GM12878 (cell line): Measurements from ENCODE around the gene SPATA25. TPM values are rescaled to one million over a fixed set of nuclear protein-coding genes. Genes with fewer than 3 reads are reported as not detected.
A peak's percentile ranks its signal among the peaks of the same experiment; 100 is the strongest.

Experiments used
- ATAC-seq: fragments of 200-7000 bp; cut with Tn5 transposase; 3 replicates; pipeline ENCODE4 v1.9.1; 2020; ENCODE audit warnings: mild to moderate bottlenecking, moderate library complexity
- BruUV-seq: library from RNA; stranded (reverse); fragments of 400-500 nt; replicated peaks from 2 replicates; lab custom pipeline; 2021; lab: Mats Ljungman, UMichigan
- CTCF ChIA-PET: fragments of 300-600 bp; sonication (Branson Sonifier 250); formaldehyde crosslinking; extraction: SDS; loops from one replicate; lab custom pipeline; 2021; ENCODE audit warnings: inconsistent platforms; lab: Yijun Ruan, JAX
- POLR2A ChIA-PET: fragments of 350-600 bp; formaldehyde crosslinking; extraction: SDS; loops from one replicate; lab custom pipeline; 2021; ENCODE audit warnings: inconsistent platforms; lab: Charles Lee
- RAD21 ChIA-PET: fragments of 300-600 bp; sonication (Branson Sonifier 250); formaldehyde crosslinking; loops from one replicate; lab custom pipeline; 2023; ENCODE audit warnings: antibody characterized with exemption; ENCODE audit not compliant: unreplicated experiment; lab: Charles Lee
- SMC1A ChIA-PET: fragments of 300-600 bp; sonication (Branson Sonifier 250); formaldehyde crosslinking; loops from one replicate; lab custom pipeline; 2023; ENCODE audit not compliant: unreplicated experiment, uncharacterized antibody; lab: Charles Lee
- DNase-seq: peaks from one replicate; pipeline ENCODE4 v3.0.0-alpha.2; 2011; ENCODE audit warnings: low read depth, low spot score
- FAIRE-seq: peaks from 3 replicates; lab custom pipeline; 2011; peaks lifted over from hg19 to GRCh38; lab: Jason Lieb, UNC
- H2AFZ ChIP-seq: 2 replicates; pipeline ENCODE4 v1.6.0; 2011; ENCODE audit warnings: low read depth, low read length, control low read depth; ENCODE audit not compliant: control insufficient read depth
- H3K27ac ChIP-seq: 2 replicates; pipeline ENCODE4 v1.5.1; 2011; ENCODE audit warnings: control low read depth; ENCODE audit not compliant: control insufficient read depth, insufficient read depth
- H3K27me3 ChIP-seq, 2 experiments: replicated peaks in 1 of 2; 2 replicates each; pipeline versions ENCODE4 v1.6.0 to v1.6.1; 2011; ENCODE audit warnings: low read length in 1 of 2; ENCODE audit not compliant: control insufficient read depth in 2 of 2, insufficient read depth in 2 of 2
- H3K36me3 ChIP-seq, 2 experiments: 2 replicates each; pipeline ENCODE4 v1.5.1; 2011; ENCODE audit warnings: low read length in 1 of 2; ENCODE audit not compliant: control insufficient read depth in 2 of 2, insufficient read depth in 2 of 2
- H3K4me1 ChIP-seq: 2 replicates; pipeline ENCODE4 v1.6.1; 2011; ENCODE audit warnings: mild to moderate bottlenecking, low read length, moderate library complexity, mixed read lengths; ENCODE audit not compliant: control insufficient read depth, insufficient read depth
- H3K4me2 ChIP-seq: 2 replicates; pipeline ENCODE4 v1.6.0; 2011; ENCODE audit warnings: control low read depth; ENCODE audit not compliant: control insufficient read depth, insufficient read depth
- H3K4me3 ChIP-seq: fragments of 200-600 bp; sonication (generic); 2 replicates; pipeline ENCODE4 v1.5.1; 2016
- H3K79me2 ChIP-seq: 2 replicates; pipeline ENCODE4 v1.6.0; 2011; ENCODE audit warnings: low read length; ENCODE audit not compliant: control insufficient read depth, insufficient read depth
- H3K9ac ChIP-seq: 2 replicates; pipeline ENCODE4 v1.8.0; 2011; ENCODE audit warnings: low read length, control low read depth, mixed read lengths; ENCODE audit not compliant: control insufficient read depth, insufficient read depth
- H3K9me3 ChIP-seq: replicated peaks from 3 replicates; pipeline ENCODE4 v1.5.1; 2011; ENCODE audit warnings: mild to moderate bottlenecking, low read length; ENCODE audit not compliant: control insufficient read depth, insufficient read depth
- H4K20me1 ChIP-seq: 2 replicates; pipeline ENCODE4 v1.6.0; 2011; ENCODE audit not compliant: control insufficient read depth, insufficient read depth
- BACH1 ChIP-seq: fragments of 450-650 bp; IDR thresholded peaks from 2 replicates; pipeline ENCODE4 v1.6.1; 2017; ENCODE audit warnings: mild to moderate bottlenecking, borderline replicate concordance
- ESRRA ChIP-seq: IDR thresholded peaks from 2 replicates; pipeline ENCODE4 v1.6.1; 2012; ENCODE audit warnings: mild to moderate bottlenecking, low read length, improper control_type of control experiment
- FOXM1 ChIP-seq: IDR thresholded peaks from 2 replicates; pipeline ENCODE4 v1.6.1; 2012; ENCODE audit warnings: low read depth, mild to moderate bottlenecking, inconsistent platforms, low read length, moderate library complexity
- NBN ChIP-seq: fragments of 450-650 bp; IDR thresholded peaks from 2 replicates; pipeline ENCODE4 v1.6.1; 2016
- POLR2A ChIP-seq: IDR thresholded peaks from 2 replicates; pipeline ENCODE4 v1.6.1; 2011; ENCODE audit warnings: low read depth, mild to moderate bottlenecking, low read length
- POLR2AphosphoS2 ChIP-seq: IDR thresholded peaks from 2 replicates; pipeline ENCODE4 v1.6.1; 2011; ENCODE audit warnings: low read depth, mild to moderate bottlenecking, low read length, improper control_type of control experiment, moderate library complexity
- RCOR1 ChIP-seq: conservative IDR thresholded peaks from 2 replicates; pipeline ENCODE4 v1.6.1; 2012; ENCODE audit warnings: low read depth, low read length, improper control_type of control experiment
- STAT1 ChIP-seq: fragments of 450-650 bp; conservative IDR thresholded peaks from 2 replicates; pipeline ENCODE4 v1.6.1; 2014; ENCODE audit warnings: antibody characterized with exemption, mild to moderate bottlenecking
- STAT3 ChIP-seq: IDR thresholded peaks from 2 replicates; pipeline ENCODE4 v1.6.1; 2011; ENCODE audit warnings: low read depth, low read length, improper control_type of control experiment
- WGBS: methylation state at CpG from one replicate; pipeline ENCODE4 v1.1.6; 2016; ENCODE audit warnings: low lambda C conversion rate; ENCODE audit not compliant: insufficient replicate concordance, insufficient coverage; ENCODE audit errors: missing lambda C conversion rate; 5-methylcytosine and 5-hydroxymethylcytosine counted together
- in situ Hi-C: fragments of 300-500 bp; cut with MboI; formaldehyde crosslinking; loops from 9 replicates; pipeline ENCODE4 v1.14.3; 2018; ENCODE audit warnings: mixed read lengths
- intact Hi-C: fragments of 100-400 bp; cut with micrococcal nuclease; formaldehyde crosslinking; loops from one replicate; pipeline ENCODE4 v1.14.2; 2022; ENCODE audit not compliant: unreplicated experiment
- polyA plus RNA-seq, 11 experiments: library from polyadenylated mRNA; depleted of rRNA in 4 of 11; unstranded in 6 of 11; stranded (reverse) in 5 of 11; fragments of >200 nt; fragmentation: Nextera tagmentation in 4 of 11; fragmentation: Illumina TruSeq in 1 of 11; extraction: Ambion mirVana in 4 of 11; extraction: Trizol in 1 of 11; gene quantifications; 1 replicate in 1 of 11; 2 replicates in 10 of 11; pipeline versions ENCODE4 v1.2.1 to v1.2.3, GENCODE V29; 2011 to 2016; ENCODE audit warnings: inconsistent platforms in 2 of 11, missing spikeins in 2 of 11, low read depth in 1 of 11
- total RNA-seq, 4 experiments: library from RNA; depleted of rRNA in 3 of 4; stranded (reverse); fragments of >200 nt in 3 of 4; fragmentation: Illumina TruSeq in 1 of 4; extraction: Trizol in 1 of 4; gene quantifications; 2 replicates each; pipeline versions ENCODE4 v1.2.1 to v1.2.3, GENCODE V29; 2013 to 2021
- TF ChIP-seq, protein P1 (sequence below): IDR thresholded peaks from 2 replicates; pipeline ENCODE4 v1.6.1; 2012; ENCODE audit warnings: improper control_type of control experiment, low read depth, low read length; ENCODE audit not compliant: insufficient replicate concordance
- TF ChIP-seq, protein P2 (sequence below): fragments of 450-650 bp; IDR thresholded peaks from 2 replicates; pipeline ENCODE4 v1.6.1; 2017; ENCODE audit warnings: borderline replicate concordance

Gene SPATA25
- total and polyA plus RNA-seq, 10 of the 15 experiments (the other 5 are each of a cell fraction or from before 2014, with no cell fraction given): 0.28 to 2.9 (median 1.3) TPM; not detected in 3

DNA sequence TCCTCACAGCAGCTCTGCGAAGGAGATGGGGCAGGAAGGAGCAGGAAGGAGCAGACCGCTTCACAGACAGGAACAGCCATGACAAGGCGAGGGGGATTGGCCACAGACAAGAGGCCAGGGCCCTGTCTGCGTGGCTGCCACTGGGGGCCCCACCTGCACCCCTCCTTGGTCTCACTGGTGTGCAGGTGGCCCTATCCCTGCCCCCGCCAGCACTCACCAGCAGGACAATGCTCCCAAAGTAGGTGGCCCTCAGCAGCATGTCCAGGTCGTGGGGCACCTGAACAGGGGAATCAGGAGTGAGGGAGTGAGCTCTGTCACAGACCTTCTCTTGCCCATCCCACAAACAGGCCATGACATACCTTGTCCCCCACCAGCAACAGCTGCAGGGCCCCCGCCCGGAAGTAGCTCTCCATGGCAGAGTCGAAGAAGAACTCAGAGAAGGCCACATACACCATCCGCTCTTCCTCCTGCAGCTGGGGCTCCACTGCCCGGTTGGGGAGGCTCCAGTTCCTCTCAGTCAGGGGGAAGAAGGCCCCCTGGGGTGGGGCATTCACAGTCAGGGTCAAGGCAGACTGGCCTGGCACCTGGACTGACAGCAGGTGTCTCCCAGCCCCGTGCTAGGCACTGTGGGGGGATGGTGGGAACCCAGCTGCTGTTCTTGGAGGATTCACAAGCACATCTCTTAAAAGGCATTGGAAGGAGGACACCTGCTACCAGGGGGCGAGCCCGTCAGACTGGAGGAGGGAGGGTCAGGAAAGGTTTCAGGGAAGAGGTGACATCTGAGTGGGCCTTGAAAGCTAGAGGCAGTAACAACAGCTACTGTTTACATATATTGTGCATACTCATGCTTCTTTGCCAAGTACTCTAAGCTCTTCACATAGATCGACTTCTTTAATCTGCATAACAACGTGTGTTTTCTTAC, 17.4 kb upstream of the SPATA25 start (continued):
- TF ChIP-seq BACH1: no peak
- no peak for TF ChIP-seq ESRRA
- TF ChIP-seq POLR2AphosphoS2: no peak
- TF ChIP-seq, all 136 proteins: peak for 0

DNA sequence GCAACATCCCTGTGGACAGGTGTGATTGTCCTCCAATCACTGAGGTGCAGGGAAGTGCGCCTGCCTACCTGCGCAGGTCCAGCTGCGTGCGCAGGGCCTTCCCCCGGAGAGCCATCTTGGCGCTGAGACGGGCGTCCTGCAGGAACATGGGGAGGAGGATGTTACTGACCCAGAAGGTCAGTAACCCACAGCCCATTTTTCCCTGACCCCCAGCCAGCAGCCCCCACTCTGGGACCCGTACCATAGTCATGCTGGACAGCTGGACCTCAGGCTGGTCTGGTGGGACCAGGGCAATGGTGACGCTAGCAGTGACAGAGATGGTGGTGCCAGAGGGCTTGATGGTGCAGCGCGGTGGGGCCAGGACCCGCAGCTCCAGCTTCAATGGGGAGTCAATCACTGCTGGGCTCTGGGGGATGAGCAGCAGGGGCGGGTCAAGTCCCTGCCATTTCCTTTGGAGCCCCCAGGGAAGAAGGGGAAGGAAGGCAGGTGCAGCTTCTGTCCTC, 14.8 kb upstream of the SPATA25 start:
- TF ChIP-seq RCOR1: no peak
- TF ChIP-seq FOXM1: no peak
- TF ChIP-seq STAT1: no peak
- TF ChIP-seq, protein P1, sequence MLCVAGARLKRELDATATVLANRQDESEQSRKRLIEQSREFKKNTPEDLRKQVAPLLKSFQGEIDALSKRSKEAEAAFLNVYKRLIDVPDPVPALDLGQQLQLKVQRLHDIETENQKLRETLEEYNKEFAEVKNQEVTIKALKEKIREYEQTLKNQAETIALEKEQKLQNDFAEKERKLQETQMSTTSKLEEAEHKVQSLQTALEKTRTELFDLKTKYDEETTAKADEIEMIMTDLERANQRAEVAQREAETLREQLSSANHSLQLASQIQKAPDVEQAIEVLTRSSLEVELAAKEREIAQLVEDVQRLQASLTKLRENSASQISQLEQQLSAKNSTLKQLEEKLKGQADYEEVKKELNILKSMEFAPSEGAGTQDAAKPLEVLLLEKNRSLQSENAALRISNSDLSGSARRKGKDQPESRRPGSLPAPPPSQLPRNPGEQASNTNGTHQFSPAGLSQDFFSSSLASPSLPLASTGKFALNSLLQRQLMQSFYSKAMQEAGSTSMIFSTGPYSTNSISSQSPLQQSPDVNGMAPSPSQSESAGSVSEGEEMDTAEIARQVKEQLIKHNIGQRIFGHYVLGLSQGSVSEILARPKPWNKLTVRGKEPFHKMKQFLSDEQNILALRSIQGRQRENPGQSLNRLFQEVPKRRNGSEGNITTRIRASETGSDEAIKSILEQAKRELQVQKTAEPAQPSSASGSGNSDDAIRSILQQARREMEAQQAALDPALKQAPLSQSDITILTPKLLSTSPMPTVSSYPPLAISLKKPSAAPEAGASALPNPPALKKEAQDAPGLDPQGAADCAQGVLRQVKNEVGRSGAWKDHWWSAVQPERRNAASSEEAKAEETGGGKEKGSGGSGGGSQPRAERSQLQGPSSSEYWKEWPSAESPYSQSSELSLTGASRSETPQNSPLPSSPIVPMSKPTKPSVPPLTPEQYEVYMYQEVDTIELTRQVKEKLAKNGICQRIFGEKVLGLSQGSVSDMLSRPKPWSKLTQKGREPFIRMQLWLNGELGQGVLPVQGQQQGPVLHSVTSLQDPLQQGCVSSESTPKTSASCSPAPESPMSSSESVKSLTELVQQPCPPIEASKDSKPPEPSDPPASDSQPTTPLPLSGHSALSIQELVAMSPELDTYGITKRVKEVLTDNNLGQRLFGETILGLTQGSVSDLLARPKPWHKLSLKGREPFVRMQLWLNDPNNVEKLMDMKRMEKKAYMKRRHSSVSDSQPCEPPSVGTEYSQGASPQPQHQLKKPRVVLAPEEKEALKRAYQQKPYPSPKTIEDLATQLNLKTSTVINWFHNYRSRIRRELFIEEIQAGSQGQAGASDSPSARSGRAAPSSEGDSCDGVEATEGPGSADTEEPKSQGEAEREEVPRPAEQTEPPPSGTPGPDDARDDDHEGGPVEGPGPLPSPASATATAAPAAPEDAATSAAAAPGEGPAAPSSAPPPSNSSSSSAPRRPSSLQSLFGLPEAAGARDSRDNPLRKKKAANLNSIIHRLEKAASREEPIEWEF: no peak
- TF ChIP-seq POLR2A: peak; percentile 43; the same call in 1 of the 2 replicates
- TF ChIP-seq STAT3: no peak
- no peak for TF ChIP-seq NBN
- TF ChIP-seq, protein P2, sequence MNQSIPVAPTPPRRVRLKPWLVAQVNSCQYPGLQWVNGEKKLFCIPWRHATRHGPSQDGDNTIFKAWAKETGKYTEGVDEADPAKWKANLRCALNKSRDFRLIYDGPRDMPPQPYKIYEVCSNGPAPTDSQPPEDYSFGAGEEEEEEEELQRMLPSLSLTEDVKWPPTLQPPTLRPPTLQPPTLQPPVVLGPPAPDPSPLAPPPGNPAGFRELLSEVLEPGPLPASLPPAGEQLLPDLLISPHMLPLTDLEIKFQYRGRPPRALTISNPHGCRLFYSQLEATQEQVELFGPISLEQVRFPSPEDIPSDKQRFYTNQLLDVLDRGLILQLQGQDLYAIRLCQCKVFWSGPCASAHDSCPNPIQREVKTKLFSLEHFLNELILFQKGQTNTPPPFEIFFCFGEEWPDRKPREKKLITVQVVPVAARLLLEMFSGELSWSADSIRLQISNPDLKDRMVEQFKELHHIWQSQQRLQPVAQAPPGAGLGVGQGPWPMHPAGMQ: no peak
- no peak overlapping the region for H3K27ac ChIP-seq
- H2AFZ ChIP-seq: no peak overlapping the region
- ATAC-seq (no peak), DNase-seq (no peak), FAIRE-seq (no peak)
- no peak overlapping the region for H3K4me3 ChIP-seq
- BruUV-seq: no TSS peak
- 72% methylated on average over 14 of the region's 14 CpGs for WGBS
- ChIA-PET RAD21 (no interaction called here), POLR2A (interaction anchor here (0.7 to 1.0 kb wide), 2 partner anchors 9 to 31 kb away, joined by 3 to 7 read pairs; no protein-coding TSS in a partner anchor), CTCF (interaction anchor here (0.8 kb wide), 1 partner anchor 12 kb away, joined by 3 read pairs; no protein-coding TSS in a partner anchor), SMC1A (no interaction called here)
- no peaks in the 10 kb centered on the region for H3K4me1 ChIP-seq
- no peaks in the 10 kb centered on the region for H3K9me3 ChIP-seq
- intact Hi-C loops (no loop called here), in situ Hi-C loops (no loop called here)
- H3K36me3 ChIP-seq: no peaks in the 10 kb centered on the region
- H3K4me2 ChIP-seq: no peak overlapping the region
- H3K27me3 ChIP-seq: no peaks in the 10 kb centered on the region
- H4K20me1 ChIP-seq: no peaks in the 10 kb centered on the region
- H3K9ac ChIP-seq: no peak overlapping the region
- no peaks in the 10 kb centered on the region for H3K79me2 ChIP-seq
